HCT116 (cell line): ENCODE results near the gene AMOTL2. TPM values are rescaled to one million over a fixed set of nuclear protein-coding genes. Genes with fewer than 3 reads are reported as not detected.

ENCODE experiments used
- ATAC-seq: fragments of 200-7000 bp; cut with Tn5 transposase; 2 replicates; pipeline ENCODE4 v1.9.1; 2020; ENCODE audit warnings: mild to moderate bottlenecking, moderate library complexity
- BruUV-seq: library from RNA; stranded (reverse); fragments of 400-500 nt; replicated peaks from 2 replicates; lab custom pipeline; 2021; lab: Mats Ljungman, UMichigan
- CTCF ChIA-PET: fragments of 300-600 bp; sonication (Branson Sonifier 250); formaldehyde crosslinking; loops from one replicate; lab custom pipeline; 2021; ENCODE audit warnings: antibody characterized with exemption; lab: Charles Lee
- POLR2A ChIA-PET: fragments of 300-600, 350-600 bp; sonication (Branson Sonifier 250); formaldehyde crosslinking; loops from one replicate; lab custom pipeline; 2021; ENCODE audit warnings: antibody characterized with exemption; lab: Charles Lee
- RAD21 ChIA-PET, 2 experiments: fragments of 300-600 bp; sonication (Branson Sonifier 250); formaldehyde crosslinking; loops; one replicate each; lab custom pipeline; 2023; ENCODE audit warnings: low total read pairs in 2 of 2; ENCODE audit not compliant: uncharacterized antibody in 2 of 2, unreplicated experiment in 2 of 2, low non-redundant PET in 1 of 2; lab: Charles Lee
- DNase-seq: peaks from one replicate; pipeline ENCODE4 v3.0.0-alpha.2; 2010; ENCODE audit warnings: low read depth, low spot score
- H2AFZ ChIP-seq: fragments of 200-600 bp; shearing (Covaris generic), sonication (generic); 2 replicates; pipeline ENCODE4 v1.6.1; 2017; ENCODE audit warnings: low read depth, mixed run types, mixed read lengths, antibody characterized with exemption, low read length; ENCODE audit not compliant: poor library complexity, severe bottlenecking
- H3K27ac ChIP-seq: 2 replicates; pipeline ENCODE4 v1.5.1; 2012; ENCODE audit warnings: low read depth, low read length
- H3K27me3 ChIP-seq: fragments of 200-600 bp; sonication (generic); 2 replicates; pipeline ENCODE4 v1.6.1; 2016; ENCODE audit warnings: mixed run types, low read length, mixed read lengths; ENCODE audit not compliant: insufficient read depth
- H3K36me3 ChIP-seq, 2 experiments: fragments of 200-500 bp in 1 of 2; fragments of 200-600 bp in 1 of 2; sonication (Bioruptor generic) in 1 of 2; sonication (generic) in 1 of 2; 2 replicates each; pipeline versions ENCODE4 v1.5.1 to v1.6.1; 2014 to 2016; ENCODE audit warnings: low read length in 2 of 2, inconsistent platforms in 1 of 2, mixed read lengths in 1 of 2, mixed run types in 1 of 2; ENCODE audit not compliant: insufficient read depth in 2 of 2, control insufficient read depth in 1 of 2
- H3K4me1 ChIP-seq, 2 experiments: fragments of 200-600 bp in 1 of 2; sonication (generic) in 1 of 2; 2 replicates each; pipeline versions ENCODE4 v1.5.1 to v1.6.1; 2012 to 2017; ENCODE audit warnings: low read length in 2 of 2, inconsistent platforms in 1 of 2, mild to moderate bottlenecking in 1 of 2, mixed read lengths in 1 of 2, mixed run types in 1 of 2, moderate library complexity in 1 of 2; ENCODE audit not compliant: insufficient read depth in 2 of 2, control insufficient read depth in 1 of 2
- H3K4me2 ChIP-seq: fragments of 200-600 bp; sonication (generic); 2 replicates; pipeline ENCODE4 v1.6.1; 2017; ENCODE audit warnings: mixed run types, low read length, mixed read lengths
- H3K4me3 ChIP-seq, 2 experiments: fragments of 200-600 bp in 1 of 2; sonication (generic) in 1 of 2; replicated peaks in 1 of 2; 2 replicates each; pipeline ENCODE4 v1.5.1; 2011 to 2016; ENCODE audit warnings: low read length in 2 of 2, control low read depth in 1 of 2, low read depth in 1 of 2, mild to moderate bottlenecking in 1 of 2, mixed read lengths in 1 of 2, mixed run types in 1 of 2
- H3K79me2 ChIP-seq: fragments of 200-600 bp; sonication (generic); 2 replicates; pipeline ENCODE4 v1.6.1; 2017; ENCODE audit warnings: mild to moderate bottlenecking, mixed run types, low read length, moderate library complexity, mixed read lengths; ENCODE audit not compliant: insufficient read depth
- H3K9ac ChIP-seq: fragments of 200-600 bp; sonication (generic); 2 replicates; pipeline ENCODE4 v1.6.1; 2016; ENCODE audit warnings: low read length, mixed read lengths
- H3K9me2 ChIP-seq: fragments of 200-600 bp; sonication (generic), shearing (Covaris generic); 2 replicates; pipeline ENCODE4 v1.6.1; 2017; ENCODE audit warnings: mixed run types, mild to moderate bottlenecking, moderate library complexity; ENCODE audit not compliant: insufficient read depth
- H3K9me3 ChIP-seq, 2 experiments: fragments of 200-500 bp in 1 of 2; fragments of 200-600 bp in 1 of 2; sonication (Bioruptor generic) in 1 of 2; sonication (generic) in 1 of 2; 2 replicates each; pipeline ENCODE4 v1.6.1; 2014 to 2017; ENCODE audit warnings: low read length in 2 of 2, mixed read lengths in 2 of 2, inconsistent platforms in 1 of 2, low read depth in 1 of 2, mild to moderate bottlenecking in 1 of 2, mixed run types in 1 of 2, moderate library complexity in 1 of 2; ENCODE audit not compliant: control insufficient read depth in 1 of 2, insufficient read depth in 1 of 2
- H4K20me1 ChIP-seq: fragments of 200-600 bp; sonication (generic), shearing (Covaris generic); 2 replicates; pipeline ENCODE4 v1.6.1; 2017; ENCODE audit warnings: mixed run types, mild to moderate bottlenecking, moderate library complexity; ENCODE audit not compliant: insufficient read depth
- CEBPB ChIP-seq: IDR thresholded peaks from 2 replicates; pipeline ENCODE4 v1.6.1; 2012; ENCODE audit warnings: low read depth
- EZH2phosphoT487 ChIP-seq: fragments of 200-600 bp; IDR thresholded peaks from 2 replicates; pipeline ENCODE4 v1.6.1; 2018; ENCODE audit warnings: antibody characterized with exemption, borderline replicate concordance
- POLR2AphosphoS5 ChIP-seq: IDR thresholded peaks from 2 replicates; pipeline ENCODE4 v1.6.1; 2011; ENCODE audit warnings: mild to moderate bottlenecking, low read depth, low read length, moderate library complexity
- SP1 ChIP-seq: IDR thresholded peaks from 2 replicates; pipeline ENCODE4 v1.6.1; 2012; ENCODE audit warnings: low read depth
- YY1 ChIP-seq: IDR thresholded peaks from 2 replicates; pipeline ENCODE4 v1.6.1; 2011; ENCODE audit warnings: low read length, low read depth, moderate library complexity, mild to moderate bottlenecking; ENCODE audit not compliant: insufficient replicate concordance; ENCODE audit errors: extremely low read depth
- intact Hi-C: fragments of 100-400 bp; cut with micrococcal nuclease; formaldehyde crosslinking; loops from 2 replicates; pipeline ENCODE4 v1.10.0; 2022
- total RNA-seq: library from RNA; stranded (reverse); gene quantifications from one replicate; pipeline ENCODE4 v1.2.1, GENCODE V29; 2021; ENCODE audit not compliant: unreplicated experiment
- TF ChIP-seq, protein P1 (sequence below), 3 experiments: fragments of 200-600 bp in 1 of 3; sonication (generic) in 1 of 3; IDR thresholded peaks in 2 of 3; conservative IDR thresholded peaks in 1 of 3; 2 replicates each; pipeline ENCODE4 v1.5.1; 2012 to 2017; ENCODE audit warnings: low read depth in 2 of 3, low read length in 2 of 3, antibody characterized with exemption in 1 of 3, borderline replicate concordance in 1 of 3, control low read depth in 1 of 3, mild to moderate bottlenecking in 1 of 3, mixed read lengths in 1 of 3, mixed run types in 1 of 3, moderate library complexity in 1 of 3; ENCODE audit not compliant: insufficient read depth in 1 of 3

Gene AMOTL2
- total RNA-seq, 1 experiment from 2014 or later, result 54.0 TPM

- ATAC-seq, result no peak
- intact Hi-C loops, result no loop called here
- CTCF ChIA-PET, result interaction anchor here (1.1 to 1.7 kb wide), 3 partner anchors 54 to 106 kb away, joined by 3 to 7 read pairs (median 3); no protein-coding TSS in a partner anchor
- H3K9ac ChIP-seq, result no peak overlapping the region
- TF ChIP-seq CEBPB (no peak), POLR2AphosphoS5 (0 out of 2 replicates have a peak, but pooled peaks have one; percentile 3), YY1 (no peak), SP1 (no peak), EZH2phosphoT487 (no peak)
- TF ChIP-seq, protein P1, sequence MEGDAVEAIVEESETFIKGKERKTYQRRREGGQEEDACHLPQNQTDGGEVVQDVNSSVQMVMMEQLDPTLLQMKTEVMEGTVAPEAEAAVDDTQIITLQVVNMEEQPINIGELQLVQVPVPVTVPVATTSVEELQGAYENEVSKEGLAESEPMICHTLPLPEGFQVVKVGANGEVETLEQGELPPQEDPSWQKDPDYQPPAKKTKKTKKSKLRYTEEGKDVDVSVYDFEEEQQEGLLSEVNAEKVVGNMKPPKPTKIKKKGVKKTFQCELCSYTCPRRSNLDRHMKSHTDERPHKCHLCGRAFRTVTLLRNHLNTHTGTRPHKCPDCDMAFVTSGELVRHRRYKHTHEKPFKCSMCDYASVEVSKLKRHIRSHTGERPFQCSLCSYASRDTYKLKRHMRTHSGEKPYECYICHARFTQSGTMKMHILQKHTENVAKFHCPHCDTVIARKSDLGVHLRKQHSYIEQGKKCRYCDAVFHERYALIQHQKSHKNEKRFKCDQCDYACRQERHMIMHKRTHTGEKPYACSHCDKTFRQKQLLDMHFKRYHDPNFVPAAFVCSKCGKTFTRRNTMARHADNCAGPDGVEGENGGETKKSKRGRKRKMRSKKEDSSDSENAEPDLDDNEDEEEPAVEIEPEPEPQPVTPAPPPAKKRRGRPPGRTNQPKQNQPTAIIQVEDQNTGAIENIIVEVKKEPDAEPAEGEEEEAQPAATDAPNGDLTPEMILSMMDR (IDR thresholded peaks at IDR 0.05 in 2 of 3, conservative IDR thresholded peaks at IDR 0.05 in 1 of 3; ENCODE audit: borderline replicate concordance in 1 of 3, insufficient read depth in 1 of 3, low read depth in 2 of 3, low read length in 2 of 3), result peak in 1 of 3 experiments; percentile 22; a peak in 2 of 6 replicates
- H4K20me1 ChIP-seq, result peaks cover 9% of the 10 kb centered on the region; the same call in 1 of the 2 replicates
- H3K79me2 ChIP-seq, result peaks cover 61% of the 10 kb centered on the region
- peak overlapping the region; percentile 78 for H3K27ac ChIP-seq
- DNase-seq, result no peak
- H3K4me1 ChIP-seq, result peaks cover 50 to 98% of the 10 kb centered on the region in 2 experiments
- no TSS peak for BruUV-seq
- no peaks in the 10 kb centered on the region for H3K27me3 ChIP-seq
- H2AFZ ChIP-seq, result no peak overlapping the region
- H3K9me3 ChIP-seq, result no peaks in the 10 kb centered on the region
- POLR2A ChIA-PET, result no interaction called here
- H3K4me2 ChIP-seq, result no peak overlapping the region
- RAD21 ChIA-PET, result no interaction called here
- no peak overlapping the region for H3K4me3 ChIP-seq
- H3K36me3 ChIP-seq, result peaks cover 18 to 82% of the 10 kb centered on the region in 2 experiments
- H3K9me2 ChIP-seq, result no peaks in the 10 kb centered on the region
These were observed 7.1 kb downstream of the AMOTL2 start for GRCh38 chr3:134366928-134367811.
